OCI-LY3 (cell line): Measurements from ENCODE around the gene RASA1.

Experiments used
- H2AFZ ChIP-seq: fragments of 200-600, 300-600 bp; shearing (Covaris generic); 2 replicates; pipeline ENCODE4 v1.6.0; 2014; ENCODE audit warnings: antibody characterized with exemption, low read depth, low read length
- H3K27ac ChIP-seq: fragments of 200-600, 300-600 bp; sonication (generic); 2 replicates; pipeline ENCODE4 v1.5.1; 2014; ENCODE audit warnings: mild to moderate bottlenecking, low read length, moderate library complexity, mixed read lengths
- H3K27me3 ChIP-seq: fragments of 200-600, 300-600 bp; sonication (generic); 2 replicates; pipeline ENCODE4 v1.6.1; 2014; ENCODE audit warnings: low read depth, low read length, mixed read lengths
- H3K36me3 ChIP-seq: fragments of 200-600, 300-600 bp; sonication (generic); replicated peaks from 2 replicates; pipeline ENCODE3; 2014; ENCODE audit warnings: low read depth, low read length, mixed read lengths
- H3K4me1 ChIP-seq: fragments of 300-600, 200-600 bp; sonication (generic); 2 replicates; pipeline ENCODE4 v1.6.1; 2014; ENCODE audit warnings: low read length, mixed read lengths
- H3K4me2 ChIP-seq: fragments of 200-600, 300-600 bp; sonication (generic); 2 replicates; pipeline ENCODE4 v1.6.1; 2014; ENCODE audit warnings: low read length, mixed read lengths
- H3K4me3 ChIP-seq: fragments of 300-600, 200-600 bp; sonication (generic); 2 replicates; pipeline ENCODE4 v1.5.1; 2014; ENCODE audit warnings: antibody characterized with exemption, mild to moderate bottlenecking, low read length, moderate library complexity
- H3K79me2 ChIP-seq: fragments of 300-600, 200-600 bp; shearing (Covaris generic); 2 replicates; pipeline ENCODE4 v1.6.1; 2014; ENCODE audit warnings: mild to moderate bottlenecking, low read length, mixed read lengths
- H3K9ac ChIP-seq: fragments of 300-600, 200-600 bp; shearing (Covaris generic); 2 replicates; pipeline ENCODE4 v1.6.0; 2014; ENCODE audit warnings: mild to moderate bottlenecking, low read length, moderate library complexity
- H3K9me3 ChIP-seq: fragments of 200-600, 300-600 bp; shearing (Covaris generic); 2 replicates; pipeline ENCODE4 v1.6.1; 2014; ENCODE audit warnings: low read length, mixed read lengths; ENCODE audit not compliant: insufficient read depth
- H4K20me1 ChIP-seq: fragments of 200-600, 300-600 bp; sonication (generic); 2 replicates; pipeline ENCODE4 v1.6.1; 2016; ENCODE audit warnings: low read length, mixed read lengths; ENCODE audit not compliant: insufficient read depth
- CTCF ChIP-seq: fragments of 200-600, 300-600 bp; sonication (generic); IDR thresholded peaks from 2 replicates; pipeline ENCODE4 v1.5.1; 2014; ENCODE audit warnings: antibody characterized with exemption, low read length, low read depth
- EZH2phosphoT487 ChIP-seq: fragments of 200-600 bp; shearing (Covaris generic); IDR thresholded peaks from 2 replicates; pipeline ENCODE4 v1.6.1; 2018; ENCODE audit warnings: antibody characterized with exemption, mixed run types, low read depth

The RASA1 gene

GRCh38 chr5:87403899-87404298, 136.2 kb downstream of the RASA1 start:
- Histone ChIP-seq H3K27me3 (no peaks in the 10 kb centered on the region), H3K4me1 (no peaks in the 10 kb centered on the region), H3K9ac (no peak overlapping the region), H3K9me3 (no peaks in the 10 kb centered on the region), H3K4me3 (no peak overlapping the region), H2AFZ (no peak overlapping the region), H3K36me3 (peaks cover 49% of the 10 kb centered on the region), H4K20me1 (no peaks in the 10 kb centered on the region), H3K79me2 (no peaks in the 10 kb centered on the region), H3K27ac (no peak overlapping the region), H3K4me2 (no peak overlapping the region)
- no peak for TF ChIP-seq CTCF
- TF ChIP-seq EZH2phosphoT487: no peak

- Histone ChIP-seq H3K9ac (no peak overlapping the region), H3K36me3 (peaks cover 46% of the 10 kb centered on the region), H3K79me2 (no peaks in the 10 kb centered on the region), H2AFZ (no peak overlapping the region), H3K27me3 (no peaks in the 10 kb centered on the region), H3K4me3 (no peak overlapping the region), H3K9me3 (no peaks in the 10 kb centered on the region), H3K27ac (no peak overlapping the region), H4K20me1 (no peaks in the 10 kb centered on the region), H3K4me2 (no peak overlapping the region), H3K4me1 (no peaks in the 10 kb centered on the region)
- no peak for TF ChIP-seq EZH2phosphoT487
- no peak for TF ChIP-seq CTCF
Measured at GRCh38 chr5:87404359-87404758, 136.7 kb downstream of the RASA1 start.

- no peaks in the 10 kb centered on the region for H3K9me3 ChIP-seq
- H3K27ac ChIP-seq: no peak overlapping the region
- no peaks in the 10 kb centered on the region for H3K4me1 ChIP-seq
- no peaks in the 10 kb centered on the region for H3K27me3 ChIP-seq
- H3K36me3 ChIP-seq: peaks cover 51% of the 10 kb centered on the region
- H3K4me2 ChIP-seq: no peak overlapping the region
- TF ChIP-seq EZH2phosphoT487: no peak
- TF ChIP-seq CTCF: no peak
- H4K20me1 ChIP-seq: no peaks in the 10 kb centered on the region
- H2AFZ ChIP-seq: no peak overlapping the region
- no peak overlapping the region for H3K4me3 ChIP-seq
- no peak overlapping the region for H3K9ac ChIP-seq
- peaks cover 5% of the 10 kb centered on the region for H3K79me2 ChIP-seq
Measured at GRCh38 chr5:87405472-87406155, 137.9 kb downstream of the RASA1 start.

- Histone ChIP-seq H3K4me3 (no peak overlapping the region), H3K36me3 (peaks cover 37% of the 10 kb centered on the region), H3K27ac (no peak overlapping the region), H4K20me1 (no peaks in the 10 kb centered on the region), H3K4me1 (peaks cover 6% of the 10 kb centered on the region; the same call in 1 of the 2 replicates), H3K9me3 (no peaks in the 10 kb centered on the region), H3K9ac (no peak overlapping the region), H3K4me2 (no peak overlapping the region), H3K27me3 (no peaks in the 10 kb centered on the region), H3K79me2 (peaks cover 25% of the 10 kb centered on the region), H2AFZ (no peak overlapping the region)
- TF ChIP-seq EZH2phosphoT487 (no peak), CTCF (no peak)
Measured at GRCh38 chr5:87408204-87408603, 140.5 kb downstream of the RASA1 start.
